Stimulated activated CD8-positive, alpha-beta memory T cell treated with anti-CD3 and anti-CD28 coated beads, Interleukin-15, amount 100 ng/mL, for 1 hour (primary cell): ENCODE results near the gene REEP3.
"Not testable (repeated sequence)": the region's sequence is repeated elsewhere in the genome, so short reads cannot be mapped to it uniquely, and the experiment has no call there.

ENCODE experiments used
- DNase-seq: peaks from one replicate; pipeline ENCODE4 v3.0.0-alpha.2; 2020; ENCODE audit warnings: low read depth

The REEP3 gene

DNA sequence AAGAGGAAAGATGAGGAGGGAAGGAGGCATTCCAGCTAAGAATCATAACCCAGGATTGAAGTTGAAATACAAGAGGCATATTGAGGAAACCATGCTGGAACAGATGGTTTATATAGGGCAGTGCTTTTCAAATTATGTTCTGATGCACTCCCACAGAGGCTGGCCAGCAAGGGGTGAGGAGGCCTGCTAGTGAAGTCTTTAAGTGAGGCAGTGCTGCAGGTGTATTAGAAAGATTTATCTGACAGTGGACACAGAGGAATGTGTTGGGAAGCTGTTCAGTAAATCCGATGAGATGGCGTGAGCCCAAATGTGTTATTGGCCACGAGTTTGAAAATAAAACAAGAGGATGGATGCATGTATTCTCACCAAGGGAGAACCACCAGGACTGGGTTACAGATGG lies 28.6 kb downstream of the REEP3 start:
- DNase-seq = no peak

- no peak for DNase-seq
Observed at GRCh38 chr10:63553031-63553430, 31.8 kb downstream of the REEP3 start.

GRCh38 chr10:63553473-63553872 lies 32.3 kb downstream of the REEP3 start:
- DNase-seq = no peak

- peak; percentile 27 for DNase-seq
Observed at GRCh38 chr10:63554657-63555056, 33.5 kb downstream of the REEP3 start.

DNA sequence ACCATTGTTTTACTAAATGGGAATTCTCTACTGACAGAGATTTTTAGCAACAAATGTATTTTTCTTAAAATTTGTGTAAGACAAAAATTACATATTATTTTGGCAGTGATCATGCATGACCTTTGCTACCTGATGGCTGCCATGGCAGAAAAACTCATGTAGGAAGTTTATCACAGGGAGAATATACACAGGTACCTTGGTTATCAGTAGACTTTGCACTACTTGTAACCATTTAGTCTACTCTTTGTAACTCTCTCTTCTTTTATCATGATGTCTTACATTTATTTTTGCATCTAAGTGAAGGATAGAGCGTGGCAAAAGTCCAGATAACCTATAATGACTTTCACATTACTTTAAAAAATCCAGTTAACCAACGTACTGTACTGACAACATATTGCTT lies 34.1 kb downstream of the REEP3 start:
- DNase-seq = no peak

GRCh38 chr10:63558132-63558784 lies 37.1 kb downstream of the REEP3 start:
- no peak for DNase-seq

GRCh38 chr10:63561341-63561740 lies 40.1 kb downstream of the REEP3 start:
- DNase-seq = no peak

- no peak for DNase-seq
Observed at GRCh38 chr10:63562391-63562790, 41.2 kb downstream of the REEP3 start.

DNA sequence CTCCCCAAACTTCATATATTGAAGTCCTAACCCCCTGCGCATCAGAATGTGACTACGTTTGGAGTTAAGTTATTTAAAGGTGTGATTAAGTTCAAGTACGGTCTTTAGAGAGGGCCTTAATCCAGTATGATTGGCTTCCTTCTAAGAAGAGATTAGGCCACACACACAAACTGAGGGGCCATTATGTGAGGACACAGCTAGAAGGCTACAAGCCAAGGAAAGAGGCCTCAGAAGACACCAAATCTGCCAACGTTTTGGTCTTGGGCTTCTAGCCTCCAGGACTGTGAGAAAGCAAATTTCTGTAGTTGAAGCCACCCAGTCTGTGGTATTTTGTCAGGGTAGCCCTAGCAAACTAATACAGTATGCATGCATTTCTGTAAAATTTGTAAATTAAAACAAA lies 41.7 kb downstream of the REEP3 start:
- no peak for DNase-seq

DNA sequence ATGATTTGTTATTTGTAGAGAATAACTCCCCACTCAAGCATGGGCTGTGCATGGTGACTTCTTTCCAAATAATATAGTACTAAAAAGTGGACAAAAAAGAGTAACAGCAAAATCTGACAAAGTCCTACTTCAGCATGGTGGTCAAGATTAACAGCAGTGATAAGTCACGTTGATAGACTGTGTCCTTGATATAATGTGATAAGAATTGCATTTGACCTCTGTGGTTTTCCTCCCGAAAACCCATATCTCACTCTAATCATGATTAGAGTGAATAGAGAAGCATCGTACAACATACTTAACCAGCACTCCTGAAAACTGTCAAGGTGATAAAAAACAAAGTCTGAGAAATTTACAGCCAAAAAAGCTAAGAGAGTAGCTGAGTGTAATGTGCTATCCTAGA lies 42.4 kb downstream of the REEP3 start:
- DNase-seq = no peak

GRCh38 chr10:63564731-63565130 lies 43.5 kb downstream of the REEP3 start:
- not testable (repeated sequence) for DNase-seq

GRCh38 chr10:63573068-63573697 lies 52.0 kb downstream of the REEP3 start:
- no peak for DNase-seq

DNA sequence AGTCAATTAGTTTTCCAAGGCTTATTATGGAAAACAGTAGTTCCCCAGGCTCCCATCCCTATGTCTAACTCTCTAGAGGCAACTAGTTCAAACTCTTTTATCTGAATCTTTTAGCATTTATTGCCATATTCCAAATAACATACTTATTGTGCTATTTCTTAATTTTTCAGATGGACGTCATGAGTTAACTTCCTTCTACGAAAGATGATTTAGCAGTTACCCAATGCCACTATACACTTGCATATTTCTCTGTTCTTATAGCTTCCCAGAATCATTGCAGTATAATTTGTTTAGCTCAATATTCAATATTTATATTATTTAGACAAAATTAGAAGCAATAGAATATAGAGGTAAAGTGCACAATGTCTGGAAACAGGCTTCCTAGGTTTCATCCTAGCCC lies 52.8 kb downstream of the REEP3 start:
- no peak for DNase-seq

DNA sequence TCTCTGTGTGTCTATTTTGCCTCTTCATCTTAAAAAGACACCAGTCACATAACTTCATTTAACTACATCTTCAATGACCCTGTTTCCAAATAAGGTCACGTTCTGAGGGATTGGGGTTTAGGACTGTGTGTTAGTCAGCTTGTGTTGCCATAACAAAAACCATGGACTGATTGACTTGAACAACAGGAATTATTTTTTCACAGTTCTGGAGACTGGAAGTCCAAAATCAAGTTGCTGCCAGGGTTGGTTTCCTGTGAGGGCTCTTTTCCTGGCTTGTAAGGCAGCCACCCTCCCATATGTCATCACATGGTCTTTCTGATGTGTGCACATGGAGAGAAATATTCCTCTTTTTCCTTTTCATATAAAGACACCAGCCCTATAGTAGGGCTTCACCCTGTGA lies 55.3 kb downstream of the REEP3 start:
- no peak for DNase-seq

DNA sequence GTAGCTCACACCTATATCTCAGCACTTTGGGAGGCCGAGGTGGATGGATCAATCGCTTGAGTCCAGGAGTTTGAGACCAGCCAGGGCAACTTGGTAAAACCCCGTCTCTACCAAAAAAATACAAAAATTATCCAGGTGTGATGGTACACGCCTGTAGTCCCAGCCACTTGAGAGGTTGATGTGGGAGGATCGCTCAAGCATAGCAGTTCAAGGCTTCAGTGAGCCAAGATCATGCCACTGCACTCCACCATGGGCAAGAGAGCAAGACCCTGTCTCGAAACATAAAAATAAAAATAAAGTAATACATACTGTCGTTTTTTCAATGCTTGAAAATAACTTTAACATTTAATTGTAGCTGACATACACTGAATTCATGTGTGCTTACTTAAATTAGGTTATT lies 57.3 kb downstream of the REEP3 start:
- no peak for DNase-seq

GRCh38 chr10:63579371-63580014 lies 58.3 kb downstream of the REEP3 start:
- no peak for DNase-seq

GRCh38 chr10:63582690-63583089 lies 61.5 kb downstream of the REEP3 start:
- no peak for DNase-seq

- DNase-seq = no peak
Observed at GRCh38 chr10:63583397-63583796, 62.2 kb downstream of the REEP3 start.

DNA sequence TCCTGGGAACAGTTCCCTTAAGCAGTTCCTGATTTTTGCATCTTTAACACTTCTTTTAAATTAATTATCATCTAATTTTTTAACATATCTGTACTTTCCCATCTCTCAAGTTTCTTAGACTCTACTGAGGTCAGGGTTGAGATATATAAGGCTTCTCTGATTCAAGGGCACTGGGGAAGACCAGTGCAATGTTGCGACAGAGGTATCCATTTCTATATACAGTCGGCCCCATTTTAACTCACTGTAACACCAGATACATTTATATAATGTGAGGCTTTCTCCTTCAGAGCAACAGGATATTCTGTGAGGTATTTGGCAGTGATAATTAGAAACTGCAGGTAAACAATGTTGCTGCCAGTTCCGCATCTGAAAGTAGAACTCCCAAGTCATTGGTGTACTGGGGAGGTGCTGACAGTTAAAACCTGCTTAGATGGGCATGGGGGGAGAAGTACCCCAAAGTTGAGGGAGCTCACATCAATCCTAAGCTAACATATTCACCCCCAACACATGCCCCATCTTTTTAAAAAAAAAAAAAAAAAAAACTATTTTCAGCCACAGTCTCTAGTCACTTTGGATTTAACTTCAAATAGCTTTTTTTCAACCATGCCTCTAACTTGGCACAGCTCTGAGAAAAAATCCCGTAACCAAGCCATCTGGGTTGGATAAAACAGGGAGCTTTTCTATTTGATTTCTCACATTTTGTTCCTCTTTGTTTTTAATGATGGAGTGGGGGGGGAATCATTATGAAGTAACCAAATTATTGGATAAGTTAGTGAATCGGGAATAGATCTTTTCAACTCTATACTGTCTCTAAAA lies 62.9 kb downstream of the REEP3 start:
- DNase-seq = no peak

GRCh38 chr10:63584725-63585035 lies 63.5 kb downstream of the REEP3 start:
- no peak for DNase-seq

DNA sequence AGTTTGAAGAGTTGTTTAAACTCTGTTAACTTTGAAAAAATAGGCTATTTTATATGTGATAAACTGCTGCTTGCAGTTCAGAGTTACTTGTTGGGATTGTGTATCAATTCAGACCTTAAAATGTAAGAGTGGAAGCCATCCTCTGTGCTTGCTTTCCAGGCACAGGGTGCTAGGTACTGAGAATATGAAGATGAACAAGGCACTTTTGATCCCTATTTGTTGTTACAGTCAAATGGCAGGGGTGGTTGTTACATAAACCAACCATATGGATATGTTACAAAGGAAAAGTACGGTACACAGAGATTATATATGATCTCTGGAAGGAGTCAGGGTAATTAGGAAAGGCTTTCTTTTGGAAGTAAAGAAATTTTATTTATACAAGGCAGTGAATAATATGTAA lies 63.8 kb downstream of the REEP3 start:
- DNase-seq = no peak

GRCh38 chr10:63586043-63586442 lies 64.8 kb downstream of the REEP3 start:
- no peak for DNase-seq

GRCh38 chr10:63587191-63587590 lies 66.0 kb downstream of the REEP3 start:
- DNase-seq = no peak
